Mucosa of descending colon (tissue), 3 donors: ENCODE data around the gene NLRX1. TPM values are rescaled to one million over a fixed set of nuclear protein-coding genes. Genes with fewer than 3 reads are reported as not detected.
A peak's percentile ranks its signal among the peaks of the same experiment; 100 is the strongest.

Experiments used
- ATAC-seq: fragments of 200-7000 bp; cut with Tn5 transposase; one replicate; pipeline ENCODE4 v1.9.1; 2020; ENCODE audit warnings: mild to moderate bottlenecking, moderate library complexity
- DNase-seq, 3 donors: peaks; one replicate each; pipeline ENCODE4 v3.0.0-alpha.2; 2020
- H3K36me3 ChIP-seq: fragments of 200-600 bp; one replicate; pipeline ENCODE4 v1.8.0; 2021; ENCODE audit warnings: low read depth, mild to moderate bottlenecking
- H3K4me1 ChIP-seq: fragments of 200-600 bp; one replicate; pipeline ENCODE4 v1.8.0; 2021; ENCODE audit warnings: low read depth, mild to moderate bottlenecking
- H3K4me3 ChIP-seq: fragments of 200-600 bp; one replicate; pipeline ENCODE4 v1.8.0; 2021; ENCODE audit warnings: mild to moderate bottlenecking
- H3K9me3 ChIP-seq: fragments of 200-600 bp; one replicate; pipeline ENCODE4 v1.8.0; 2021; ENCODE audit warnings: mild to moderate bottlenecking
- intact Hi-C, 2 donors: fragments of 100-400 bp; cut with DNase I in 1 of 2; cut with micrococcal nuclease in 1 of 2; formaldehyde crosslinking; loops; one replicate each; pipeline versions ENCODE4 v1.11.0 to v1.11.1; 2022; cut with DNase I, micrococcal nuclease
- total RNA-seq, 3 donors: library from RNA; stranded (reverse); fragmentation: NEBNext Ultra II Directional in 2 of 3; extraction: Animal tissue kit (Norgen Biotek cat#: 25700) in 2 of 3; gene quantifications; one replicate each; pipeline versions ENCODE4 v1.2.1 to v1.2.4, GENCODE V29; 2021 to 2023
- TF ChIP-seq, protein P1 (sequence below): fragments of 200-600 bp; IDR thresholded peaks from one replicate; pipeline ENCODE4 v1.8.0; 2022; ENCODE audit warnings: antibody characterized with exemption, mild to moderate bottlenecking
- donor health status: DM: no; HTN: no; CAD: no; lungs with moderate emphysema.
- donor health status: DM: no; HTN: no; CAD: no.
- donor health status: DM: no; HTN: yes; CAD: no.

The NLRX1 gene
- total RNA-seq, 3 donors from 2014 or later, result 14.1 to 19.3 (median 16.3) TPM

DNA sequence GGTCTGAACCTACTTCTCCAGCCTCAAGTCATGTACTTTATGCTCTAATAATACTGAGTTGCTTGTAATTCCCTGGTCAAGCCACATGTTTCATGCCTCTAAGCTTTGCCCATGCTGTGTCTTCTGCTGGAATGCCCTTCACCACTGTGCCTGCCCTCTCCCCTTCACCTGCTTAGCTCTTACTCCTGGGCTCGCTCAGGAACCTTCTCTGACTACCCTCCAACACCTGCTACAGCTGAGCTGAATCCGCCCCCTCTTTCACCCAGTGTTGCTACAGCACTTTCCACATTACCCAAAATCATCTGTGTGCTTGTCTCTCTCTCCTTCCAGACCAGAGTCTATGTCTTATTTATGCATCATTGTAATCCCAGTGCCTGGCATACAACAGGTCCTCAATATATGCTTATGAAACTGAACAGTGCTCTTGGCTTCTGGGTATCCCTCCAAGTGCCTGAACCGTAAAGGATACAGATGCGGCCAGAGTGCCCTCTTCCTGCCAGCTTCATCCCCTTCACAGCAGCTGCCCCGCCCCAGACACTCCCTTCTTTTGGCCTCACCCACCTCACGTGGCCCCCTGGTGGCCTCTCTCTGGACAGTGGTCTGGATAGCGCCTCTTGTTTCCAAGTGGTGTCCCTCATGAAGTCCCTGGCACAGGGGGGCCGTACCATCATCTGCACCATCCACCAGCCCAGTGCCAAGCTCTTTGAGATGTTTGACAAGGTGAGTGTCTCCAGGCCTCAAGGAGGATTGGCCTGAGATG lies 12.6 kb upstream of the NLRX1 start:
- DNase-seq, result peak in 2 of 3 donors; percentile 33 to 52
- Histone ChIP-seq H3K4me3 (no peak overlapping the region), H3K4me1 (no peaks in the 10 kb centered on the region), H3K36me3 (no peaks in the 10 kb centered on the region), H3K9me3 (no peaks in the 10 kb centered on the region)
- ATAC-seq, result peak; percentile 44
- intact Hi-C loops, result no loop called here
- TF ChIP-seq, protein P1, sequence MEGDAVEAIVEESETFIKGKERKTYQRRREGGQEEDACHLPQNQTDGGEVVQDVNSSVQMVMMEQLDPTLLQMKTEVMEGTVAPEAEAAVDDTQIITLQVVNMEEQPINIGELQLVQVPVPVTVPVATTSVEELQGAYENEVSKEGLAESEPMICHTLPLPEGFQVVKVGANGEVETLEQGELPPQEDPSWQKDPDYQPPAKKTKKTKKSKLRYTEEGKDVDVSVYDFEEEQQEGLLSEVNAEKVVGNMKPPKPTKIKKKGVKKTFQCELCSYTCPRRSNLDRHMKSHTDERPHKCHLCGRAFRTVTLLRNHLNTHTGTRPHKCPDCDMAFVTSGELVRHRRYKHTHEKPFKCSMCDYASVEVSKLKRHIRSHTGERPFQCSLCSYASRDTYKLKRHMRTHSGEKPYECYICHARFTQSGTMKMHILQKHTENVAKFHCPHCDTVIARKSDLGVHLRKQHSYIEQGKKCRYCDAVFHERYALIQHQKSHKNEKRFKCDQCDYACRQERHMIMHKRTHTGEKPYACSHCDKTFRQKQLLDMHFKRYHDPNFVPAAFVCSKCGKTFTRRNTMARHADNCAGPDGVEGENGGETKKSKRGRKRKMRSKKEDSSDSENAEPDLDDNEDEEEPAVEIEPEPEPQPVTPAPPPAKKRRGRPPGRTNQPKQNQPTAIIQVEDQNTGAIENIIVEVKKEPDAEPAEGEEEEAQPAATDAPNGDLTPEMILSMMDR, result no peak

DNA sequence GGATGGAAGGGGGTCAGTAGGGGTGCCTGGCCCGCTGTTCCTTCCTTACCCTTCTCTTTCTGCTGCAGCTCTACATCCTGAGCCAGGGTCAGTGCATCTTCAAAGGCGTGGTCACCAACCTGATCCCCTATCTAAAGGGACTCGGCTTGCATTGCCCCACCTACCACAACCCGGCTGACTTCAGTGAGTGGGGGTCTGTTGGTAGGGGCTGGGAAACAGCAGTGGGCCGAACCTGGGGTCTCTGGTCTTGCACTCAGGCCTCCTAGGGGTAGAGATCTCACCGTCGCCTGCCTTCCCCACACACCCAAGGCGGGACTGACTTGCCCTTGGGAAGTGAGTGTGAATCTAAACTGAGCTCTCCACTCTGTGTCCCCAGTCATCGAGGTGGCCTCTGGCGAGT lies 12.0 kb upstream of the NLRX1 start:
- intact Hi-C loops, result no loop called here
- ATAC-seq, result no peak
- Histone ChIP-seq H3K4me1 (no peaks in the 10 kb centered on the region), H3K4me3 (no peak overlapping the region), H3K36me3 (no peaks in the 10 kb centered on the region), H3K9me3 (no peaks in the 10 kb centered on the region)
- DNase-seq, result peak in 1 of 3 donors; percentile 3
- TF ChIP-seq, protein P1, result no peak

DNA sequence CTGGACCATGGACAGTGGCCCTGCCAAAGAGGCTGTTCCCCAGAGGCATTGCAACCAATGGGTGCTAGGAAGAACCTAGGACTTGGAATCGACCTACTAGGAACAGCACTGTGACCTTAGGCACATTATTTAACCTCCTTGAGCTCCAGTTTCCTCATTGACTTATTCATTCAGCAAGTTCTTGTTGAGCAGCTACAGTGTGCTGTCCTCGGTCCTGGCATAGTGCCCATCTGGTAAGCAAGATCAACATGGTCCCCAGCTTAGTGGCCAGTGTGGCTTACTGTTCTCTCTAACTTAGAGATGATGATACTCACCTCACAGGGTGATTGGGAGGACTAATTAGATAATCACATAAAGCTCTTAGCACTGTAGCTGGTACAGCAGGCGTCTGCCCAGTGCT lies 11.5 kb upstream of the NLRX1 start:
- ATAC-seq, result no peak
- peak in 1 of 3 donors; percentile 2 for DNase-seq

GRCh38 chr11:119158467-119158866 lies 10.1 kb upstream of the NLRX1 start:
- Histone ChIP-seq H3K36me3 (no peaks in the 10 kb centered on the region), H3K9me3 (no peaks in the 10 kb centered on the region), H3K4me1 (no peaks in the 10 kb centered on the region), H3K4me3 (no peak overlapping the region)
- DNase-seq (peak in 1 of 3 donors; percentile 13), ATAC-seq (no peak)
- TF ChIP-seq, protein P1, result no peak
- intact Hi-C loops, result no loop called here

More for the DNA sequence above, 11.5 kb upstream of the NLRX1 start:
- TF ChIP-seq, protein P1, result no peak
- no peaks in the 10 kb centered on the region for H3K36me3 ChIP-seq
- no peaks in the 10 kb centered on the region for H3K4me1 ChIP-seq
- intact Hi-C loops, result no loop called here
- no peaks in the 10 kb centered on the region for H3K9me3 ChIP-seq
- H3K4me3 ChIP-seq, result no peak overlapping the region

GRCh38 chr11:119160151-119160550 lies 8.4 kb upstream of the NLRX1 start:
- Histone ChIP-seq H3K9me3 (no peaks in the 10 kb centered on the region), H3K4me3 (no peak overlapping the region), H3K36me3 (no peaks in the 10 kb centered on the region), H3K4me1 (no peaks in the 10 kb centered on the region)
- no peak for ATAC-seq
- no peak for DNase-seq
- TF ChIP-seq, protein P1, result no peak
- intact Hi-C loops, result no loop called here
